ENCODE measurements around the gene INPP5D.

INPP5D gene

GRCh38 chr2:233079953-233080835 lies 20.1 kb downstream of the INPP5D start:
- no peak for DNase-seq

GRCh38 chr2:233080836-233081229 lies 20.7 kb downstream of the INPP5D start:
- no peak for DNase-seq

GRCh38 chr2:233081232-233081730 lies 21.1 kb downstream of the INPP5D start:
- no peak for DNase-seq

- DNase-seq: no peak
These were observed 21.6 kb downstream of the INPP5D start for GRCh38 chr2:233081731-233082221.

- DNase-seq: peak; percentile 18
These were observed 22.2 kb downstream of the INPP5D start for GRCh38 chr2:233082222-233082930.

- peak; percentile 17 for DNase-seq
These were observed 23.0 kb downstream of the INPP5D start for GRCh38 chr2:233082931-233083755.

GRCh38 chr2:233083782-233084181 lies 23.6 kb downstream of the INPP5D start:
- DNase-seq: no peak

GRCh38 chr2:233084488-233084887 lies 24.3 kb downstream of the INPP5D start:
- peak; percentile 93 for DNase-seq

- no peak for DNase-seq
These were observed 25.1 kb downstream of the INPP5D start for GRCh38 chr2:233085037-233085838.

GRCh38 chr2:233085839-233086150 lies 25.7 kb downstream of the INPP5D start:
- DNase-seq: no peak

GRCh38 chr2:233087713-233088112 lies 27.6 kb downstream of the INPP5D start:
- no peak for DNase-seq

GRCh38 chr2:233088972-233089345 lies 28.8 kb downstream of the INPP5D start:
- DNase-seq: no peak

GRCh38 chr2:233089851-233090250 lies 29.7 kb downstream of the INPP5D start:
- no peak for DNase-seq

- DNase-seq: no peak
These were observed 30.7 kb downstream of the INPP5D start for GRCh38 chr2:233090879-233091278.

GRCh38 chr2:233091595-233092375 lies 31.6 kb downstream of the INPP5D start:
- no peak for DNase-seq

GRCh38 chr2:233092432-233093165 lies 32.5 kb downstream of the INPP5D start:
- DNase-seq: peak; percentile 36

GRCh38 chr2:233093166-233093448 lies 33.0 kb downstream of the INPP5D start:
- DNase-seq: no peak

GRCh38 chr2:233093721-233094120 lies 33.6 kb downstream of the INPP5D start:
- DNase-seq: no peak

GRCh38 chr2:233094614-233095013 lies 34.5 kb downstream of the INPP5D start:
- no peak for DNase-seq

GRCh38 chr2:233096006-233096405 lies 35.9 kb downstream of the INPP5D start:
- DNase-seq: no peak

- DNase-seq: no peak
These were observed 38.5 kb downstream of the INPP5D start for GRCh38 chr2:233098618-233099017.

Measured in GF-D8 (cell line).